ENCODE results near the gene PIN4.
"Not testable (repeated sequence)": the region's sequence is repeated elsewhere in the genome, so short reads cannot be mapped to it uniquely, and the experiment has no call there.

Gene PIN4

DNA sequence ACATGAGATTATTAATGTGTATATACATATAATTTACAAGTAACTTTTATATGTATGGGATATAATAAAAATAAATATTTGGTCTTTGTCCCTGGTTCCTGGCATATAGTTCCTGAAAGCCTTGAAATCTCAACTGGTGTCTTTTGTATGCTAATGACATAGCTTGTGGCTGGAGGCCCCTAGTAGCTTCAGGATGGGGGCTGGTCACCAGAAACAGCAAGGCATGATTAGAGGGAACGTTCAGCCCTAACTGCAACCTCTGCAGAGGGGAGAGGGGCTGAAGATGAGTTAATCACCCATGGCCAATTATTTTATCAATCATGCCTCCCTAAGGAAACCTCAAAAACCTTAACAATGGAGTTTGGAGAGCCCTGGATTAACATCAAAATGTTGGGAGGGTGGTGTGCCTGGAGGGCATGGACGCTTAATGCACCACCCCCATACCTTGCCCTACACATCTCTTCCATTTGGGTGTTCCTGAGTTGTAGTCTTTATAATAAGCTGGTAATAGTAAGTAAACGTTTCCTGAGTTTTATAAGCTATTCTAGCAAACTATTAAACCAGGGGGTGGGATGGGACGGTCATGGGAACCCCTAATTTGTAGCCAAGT lies 21.3 kb downstream of the PIN4 start:
- DNase-seq: no peak

DNA sequence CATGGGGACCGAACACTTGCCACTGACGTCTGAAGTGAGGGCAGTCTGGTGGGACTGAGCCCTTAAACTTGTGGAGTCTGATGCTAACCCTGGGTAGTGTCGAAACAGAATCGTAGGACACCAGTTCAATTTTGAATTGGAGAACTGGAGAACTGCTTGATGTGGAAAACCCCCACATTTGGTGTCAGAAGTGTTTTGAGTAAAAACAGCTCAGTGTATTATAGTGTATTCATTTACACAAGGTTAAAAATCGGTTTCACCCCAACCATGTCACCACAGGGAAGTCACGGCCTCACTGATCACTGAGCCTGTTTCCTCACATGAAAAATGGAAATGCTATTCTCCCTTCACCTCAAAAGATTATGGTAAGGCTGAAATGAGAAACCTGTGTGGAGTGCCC lies 21.9 kb downstream of the PIN4 start:
- DNase-seq: no peak

DNA sequence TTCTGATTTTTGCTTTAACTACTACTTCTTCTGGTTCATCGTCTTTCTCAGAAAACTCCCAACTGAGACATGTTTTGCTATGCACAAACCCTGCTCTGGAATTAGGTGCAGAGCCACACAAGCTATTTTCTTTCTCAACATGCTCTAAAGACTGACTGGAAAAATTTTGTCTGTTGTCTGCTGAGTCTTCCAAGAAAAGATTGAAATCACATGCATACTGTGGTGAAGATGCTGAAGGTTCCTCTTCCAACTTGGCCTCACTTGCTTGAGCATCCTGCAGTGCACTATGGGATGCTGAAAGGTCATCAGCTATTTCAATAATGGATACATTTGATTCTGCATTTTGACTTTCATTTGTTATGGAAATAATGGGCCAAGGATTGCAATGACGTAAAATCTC lies 24.1 kb downstream of the PIN4 start:
- no peak for DNase-seq

DNA sequence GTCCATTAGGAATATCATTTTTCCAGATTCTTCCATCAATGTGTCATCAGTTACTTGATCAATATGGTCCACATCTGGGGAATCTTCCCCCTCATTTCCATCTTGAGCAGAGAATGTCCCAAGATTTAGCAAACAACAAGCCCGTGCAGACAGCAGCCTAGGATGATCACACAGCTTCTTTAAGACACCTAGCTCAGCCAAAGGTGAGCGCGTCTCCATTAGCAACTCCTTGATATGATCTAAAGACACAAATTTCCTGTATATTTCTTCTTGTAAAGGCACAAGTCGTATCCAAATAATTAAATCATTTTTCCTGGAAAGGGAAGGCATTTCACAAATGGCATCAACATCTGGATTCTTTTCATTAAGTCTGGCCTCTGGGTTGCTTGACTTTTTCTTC lies 25.8 kb downstream of the PIN4 start:
- DNase-seq: no peak

DNA sequence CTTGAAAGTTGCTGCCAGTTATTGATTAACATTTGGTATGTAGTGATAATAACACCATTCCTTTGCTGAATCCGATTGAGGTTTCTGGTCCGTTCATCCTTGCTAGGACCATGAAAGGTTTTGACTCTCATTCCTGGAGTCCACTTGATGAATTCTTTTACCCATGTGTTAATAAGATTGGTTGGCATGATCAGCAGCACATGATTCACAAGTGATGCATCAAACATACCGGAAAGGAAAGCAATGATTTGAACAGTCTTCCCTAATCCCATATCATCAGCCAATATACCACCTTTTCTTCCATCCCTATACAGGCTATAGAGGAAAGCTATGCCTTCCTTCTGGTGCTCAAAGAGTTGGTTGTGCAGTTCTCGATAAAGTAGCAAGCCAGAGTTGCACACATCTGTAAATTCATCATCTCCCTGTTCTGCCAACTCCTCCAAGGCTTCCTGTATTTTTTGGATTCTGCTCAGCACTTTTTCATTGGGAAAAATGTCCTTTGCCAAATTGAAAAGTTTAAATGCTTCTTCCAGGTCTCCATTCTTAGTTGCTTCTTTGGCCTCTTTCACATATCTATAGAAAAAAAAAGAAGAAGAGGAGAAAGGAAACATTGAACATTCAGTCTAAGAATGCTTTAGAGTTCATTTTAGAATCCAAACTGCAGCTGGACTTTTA lies 26.7 kb downstream of the PIN4 start:
- DNase-seq: no peak

DNA sequence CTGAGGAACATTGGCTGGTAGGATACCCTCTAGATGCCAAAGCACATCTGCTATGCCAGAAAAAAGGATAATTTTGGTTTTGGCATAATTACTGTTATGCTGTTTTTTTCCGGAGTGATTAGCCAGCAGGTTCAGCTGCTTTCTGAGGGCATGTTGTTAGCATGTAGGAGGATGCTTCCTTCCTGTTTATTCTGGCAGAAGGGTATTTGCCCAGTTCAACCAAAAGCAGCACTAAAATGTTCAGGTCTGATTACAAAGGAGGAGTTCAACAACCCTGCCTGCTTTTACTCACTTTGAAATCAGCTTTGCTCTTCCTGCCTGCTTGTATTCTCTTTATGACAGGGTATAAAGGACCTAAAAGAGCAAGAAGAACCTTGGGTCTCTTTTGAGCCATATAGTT lies 35.4 kb downstream of the PIN4 start:
- no peak for DNase-seq

DNA sequence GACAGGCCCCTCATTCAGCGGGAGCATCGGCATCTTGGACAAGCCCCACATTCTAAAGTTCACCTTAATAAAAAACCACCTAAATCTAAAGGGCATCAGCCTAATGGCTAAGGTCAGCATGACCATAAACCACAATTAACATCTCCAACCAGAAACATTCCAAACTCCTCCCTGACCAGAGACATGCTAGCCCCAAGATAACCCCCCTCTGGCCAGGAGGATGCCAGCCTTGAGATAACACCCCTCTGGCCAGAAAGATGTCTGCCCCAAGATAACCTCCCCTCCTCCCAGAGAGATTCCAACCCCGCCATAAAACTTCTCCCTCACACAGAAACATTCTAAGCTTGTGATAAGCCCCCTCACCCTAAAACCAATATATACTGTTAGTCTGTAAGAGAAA lies 38.8 kb downstream of the PIN4 start:
- not testable (repeated sequence) for DNase-seq

DNA sequence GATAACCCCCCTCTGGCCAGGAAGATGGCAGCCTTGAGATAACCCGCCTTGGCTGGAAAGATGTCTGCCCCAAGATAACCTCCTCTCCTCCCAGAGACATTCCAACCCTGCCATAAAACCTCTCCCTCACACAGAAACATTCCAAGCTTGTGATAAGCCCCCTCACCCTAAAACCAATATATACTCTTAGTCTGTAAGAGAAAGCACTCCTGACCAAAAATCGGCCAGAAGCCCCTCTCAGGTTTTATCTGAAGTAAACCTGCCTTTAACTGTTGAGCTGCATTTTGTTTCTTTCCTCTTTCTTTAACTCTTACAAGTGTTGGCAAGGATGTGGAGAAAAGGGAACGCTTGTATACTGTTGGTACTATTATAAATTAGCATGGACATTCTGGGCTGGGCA lies 48.7 kb downstream of the PIN4 start:
- no peak for DNase-seq

DNA sequence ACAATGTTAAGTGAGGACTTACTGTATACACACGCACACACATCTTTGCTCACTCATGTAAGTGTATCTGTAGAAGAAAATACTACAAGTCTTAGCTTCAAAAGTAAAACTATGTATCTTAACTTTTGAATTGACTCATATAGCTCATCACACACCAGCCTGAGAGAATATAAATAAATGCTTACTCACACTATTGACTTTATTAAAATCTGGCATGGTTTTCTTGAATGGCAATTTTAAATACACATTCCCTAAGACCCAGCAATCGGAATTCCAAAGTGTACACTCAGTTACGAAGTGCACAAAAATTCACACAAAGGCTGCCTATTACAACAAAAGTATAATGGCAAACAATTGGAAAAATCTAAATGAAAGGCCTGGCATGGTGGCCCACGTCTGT lies 55.3 kb downstream of the PIN4 start:
- DNase-seq: no peak

DNA sequence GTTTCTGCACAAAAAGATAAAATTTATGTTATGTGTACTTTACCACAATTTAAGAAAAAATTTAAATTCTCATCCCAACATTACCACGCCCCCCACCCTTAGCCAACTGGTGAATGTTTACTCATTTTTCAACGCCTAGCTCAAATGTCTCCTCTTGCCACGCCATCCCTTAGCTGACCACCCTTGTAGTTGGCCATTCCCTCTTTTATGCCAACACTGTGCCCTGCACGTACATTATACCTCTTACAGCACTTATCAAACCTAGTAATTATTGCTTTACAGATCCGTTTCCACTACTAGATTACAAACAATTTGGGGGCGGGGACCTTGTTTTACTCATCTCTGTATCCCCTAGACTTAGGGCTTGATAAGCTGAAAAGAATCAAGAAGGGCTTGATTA lies 56.6 kb downstream of the PIN4 start:
- no peak for DNase-seq

DNA sequence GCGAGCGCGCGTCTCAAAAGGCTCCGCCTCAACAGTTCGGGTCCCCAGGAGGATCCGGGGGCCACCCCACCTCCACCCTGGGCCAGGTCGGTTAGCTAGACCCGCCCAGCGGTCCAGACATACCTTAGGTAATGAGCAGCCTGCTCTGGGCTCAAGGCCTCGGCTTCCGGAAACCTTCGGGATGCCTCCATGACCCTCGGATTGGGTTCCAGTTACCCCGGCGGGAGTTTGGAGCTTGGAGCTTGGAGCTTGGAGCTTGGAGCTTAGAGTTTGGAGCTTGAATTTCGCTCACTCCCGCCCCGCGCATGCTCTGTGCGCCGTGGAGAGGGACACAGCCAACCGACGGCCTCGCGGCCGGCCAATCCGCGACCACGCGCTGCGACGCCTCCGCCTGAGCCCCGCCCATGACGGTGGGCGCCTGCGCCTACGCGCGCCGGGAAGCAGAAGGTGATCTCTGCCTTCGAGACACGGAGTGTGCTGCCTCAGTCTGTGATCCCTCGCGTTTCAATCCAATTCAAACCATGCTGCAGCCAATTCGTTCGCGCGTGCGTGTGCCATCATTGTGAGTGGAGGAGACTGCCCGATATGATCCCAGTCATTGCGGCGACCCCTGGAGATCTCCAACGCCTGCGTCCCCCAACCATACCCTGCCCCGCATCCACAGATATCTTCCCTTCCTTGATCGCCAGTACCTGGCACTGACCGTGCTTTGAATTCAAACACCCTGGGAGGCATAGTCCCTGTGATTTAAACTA lies 57.3 kb downstream of the PIN4 start, which contains the start of gene ERCC6L:
ERCC6L (minus strand) TSS at position 307 of the 755 bp plus-strand sequence; CDS start at position 191, 116 bp downstream.
- peak; percentile 82 for DNase-seq

DNA sequence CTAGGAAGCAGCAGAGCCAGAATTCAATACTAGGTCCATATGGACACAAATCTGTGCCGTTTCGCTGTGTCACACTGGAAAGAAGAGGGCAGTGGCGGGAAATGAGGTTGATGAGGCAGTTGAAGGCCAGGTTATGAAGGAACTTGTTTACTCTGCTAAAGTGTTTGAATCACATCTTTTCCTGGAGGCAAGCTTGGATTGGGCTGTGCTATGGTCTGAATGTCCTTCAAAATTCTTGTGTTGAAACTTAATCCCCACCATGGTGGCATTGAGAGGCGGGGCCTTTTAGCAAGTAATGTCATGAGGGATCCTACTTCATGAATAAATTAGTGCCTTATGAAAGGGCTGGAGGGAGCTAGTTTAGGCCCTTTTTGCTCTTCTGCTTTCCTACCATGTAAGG lies 59.4 kb downstream of the PIN4 start:
- DNase-seq: no peak

DNA sequence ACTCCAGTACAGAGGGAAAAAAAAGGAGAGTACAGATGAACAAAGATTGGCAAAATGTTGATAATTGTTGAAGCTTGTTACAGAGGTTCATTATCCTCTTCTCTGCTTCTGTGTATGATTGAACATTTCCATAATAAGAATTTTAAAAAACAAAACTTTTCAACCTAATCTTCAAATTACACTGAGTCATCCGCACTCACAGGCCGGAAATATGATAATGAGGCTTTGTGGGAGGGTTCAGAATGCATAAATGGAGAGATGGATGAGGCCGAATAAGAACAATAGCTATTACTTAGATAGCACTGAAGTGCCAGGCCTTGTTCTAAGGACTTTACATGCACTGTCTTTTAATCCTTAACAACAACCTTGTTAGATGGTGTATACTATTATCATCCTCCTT lies 61.9 kb downstream of the PIN4 start:
- no peak for DNase-seq

DNA sequence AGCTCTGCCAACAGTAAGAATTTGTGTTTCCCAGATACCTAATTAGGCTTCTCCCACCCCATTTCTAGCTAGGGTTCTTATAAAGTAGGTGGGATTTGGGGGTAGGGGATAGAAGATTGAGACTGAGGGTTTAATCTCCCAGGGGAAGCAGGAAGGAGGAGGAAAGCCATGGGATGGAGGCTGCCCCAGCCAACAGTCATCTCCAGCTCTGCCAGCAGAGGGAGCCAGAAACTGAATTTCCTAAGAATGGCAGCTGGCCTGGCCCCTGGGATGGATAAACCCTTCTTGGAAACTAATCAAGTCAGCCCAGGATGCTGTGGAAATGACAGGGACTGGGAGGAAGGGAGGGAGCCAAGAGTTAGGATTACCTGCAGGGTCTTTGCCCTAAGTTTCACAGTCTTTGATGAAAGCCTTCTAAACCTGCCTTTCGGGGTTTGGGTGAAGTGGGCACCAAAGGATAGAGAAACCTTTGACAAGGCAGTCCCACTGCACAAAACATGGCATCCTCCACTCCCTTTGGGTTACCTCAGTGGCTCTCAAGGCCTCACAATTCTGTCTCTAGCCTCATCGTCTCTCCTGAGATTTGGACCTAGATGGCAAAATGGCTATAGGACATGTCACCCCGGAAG lies 64.0 kb downstream of the PIN4 start:
- DNase-seq: peak; percentile 29

DNA sequence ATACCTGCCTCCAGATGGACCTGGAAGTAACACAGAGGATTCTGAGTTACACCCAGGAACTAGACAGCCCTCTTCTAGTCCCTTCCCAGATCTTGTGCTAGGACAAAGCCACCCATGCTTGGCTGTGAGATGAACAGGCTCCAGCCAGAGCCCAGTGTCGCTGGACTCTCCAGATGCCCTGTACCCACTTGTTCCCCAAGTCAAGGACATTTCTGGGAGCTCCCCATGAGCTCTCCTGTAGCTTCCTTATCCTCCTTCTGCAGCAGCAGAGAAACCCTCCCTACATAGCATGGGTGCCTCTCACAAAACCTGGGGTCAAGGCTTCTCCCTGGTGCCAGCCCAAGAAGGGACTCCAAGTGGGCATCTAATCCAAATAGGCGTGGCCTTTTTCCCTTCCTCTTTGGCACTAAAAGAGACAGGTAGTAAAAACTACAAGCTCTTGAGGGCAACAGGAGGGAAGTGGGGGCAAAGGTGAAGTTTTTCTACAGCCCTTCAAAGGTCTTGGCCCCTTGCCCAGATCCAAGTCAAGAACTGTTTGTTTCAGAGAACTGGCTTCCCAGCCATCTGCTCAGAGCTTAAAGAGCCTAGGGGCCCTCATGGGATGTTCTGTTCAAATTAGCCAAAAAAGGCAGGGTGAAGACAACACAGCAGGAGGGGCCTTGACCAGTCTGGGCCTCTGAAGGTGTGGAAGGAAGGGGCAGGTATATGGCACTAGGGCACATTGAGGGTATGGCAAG lies 65.8 kb downstream of the PIN4 start:
- DNase-seq: no peak

All from stimulated activated CD4-positive, alpha-beta T cell treated with anti-CD3 and anti-CD28 coated beads, Interleukin-4, amount 100 ng/mL, for 1 hour (primary cell).